HL-60 (cell line): ENCODE data around the gene OR2T10.
A peak's percentile ranks its signal among the peaks of the same experiment; 100 is the strongest.

Experiments used
- DNase-seq, 2 experiments: peaks; one replicate each; pipeline ENCODE4 v3.0.0-alpha.2; 2010 to 2020; ENCODE audit warnings: low read depth in 1 of 2, low spot score in 1 of 2
- H3K27ac ChIP-seq: fragments of 250-450 bp; sonication (Bioruptor Pico); replicated peaks from 2 replicates; pipeline ENCODE4 v1.5.1; 2020; ENCODE audit warnings: mild to moderate bottlenecking, moderate library complexity
- H3K27me3 ChIP-seq: fragments of 250-450 bp; sonication (Bioruptor Pico); 2 replicates; pipeline ENCODE4 v1.5.1; 2021; ENCODE audit warnings: mild to moderate bottlenecking, moderate library complexity; ENCODE audit not compliant: insufficient read depth, poor library complexity, severe bottlenecking
- H3K4me3 ChIP-seq: replicated peaks from 2 replicates; pipeline ENCODE4 v1.5.1; 2011; ENCODE audit warnings: mild to moderate bottlenecking, control low read depth, low read length; ENCODE audit not compliant: insufficient read depth
- CTCF ChIP-seq: IDR thresholded peaks from one replicate; pipeline ENCODE4 v1.5.1; 2011; ENCODE audit warnings: low read length, control low read depth, inconsistent platforms; ENCODE audit not compliant: insufficient read depth
- GABPA ChIP-seq: IDR thresholded peaks from 2 replicates; pipeline ENCODE4 v1.6.1; 2012; ENCODE audit warnings: low read depth
- POLR2AphosphoS5 ChIP-seq: IDR thresholded peaks from 2 replicates; pipeline ENCODE4 v1.6.1; 2012; ENCODE audit warnings: low read depth
- REST ChIP-seq: IDR thresholded peaks from 2 replicates; pipeline ENCODE4 v1.6.1; 2012; ENCODE audit warnings: low read depth; ENCODE audit not compliant: insufficient replicate concordance
- SPI1 ChIP-seq: IDR thresholded peaks from 2 replicates; pipeline ENCODE4 v1.6.1; 2012; ENCODE audit warnings: low read depth, mild to moderate bottlenecking, borderline replicate concordance

OR2T10 gene

GRCh38 chr1:248596615-248597014 is 885 bp downstream of the OR2T10 start:
- H3K27ac ChIP-seq, result no peak overlapping the region
- H3K27me3 ChIP-seq, result no peaks in the 10 kb centered on the region
- no peak overlapping the region for H3K4me3 ChIP-seq
- TF ChIP-seq CTCF, result no peak
- no peak for TF ChIP-seq POLR2AphosphoS5
- TF ChIP-seq REST, result no peak
- TF ChIP-seq SPI1, result no peak
- no peak for TF ChIP-seq GABPA
- peak; percentile 15 to 33 for DNase-seq

- TF ChIP-seq REST, result no peak
- no peak for TF ChIP-seq POLR2AphosphoS5
- TF ChIP-seq SPI1, result no peak
- TF ChIP-seq CTCF, result no peak
- TF ChIP-seq GABPA, result no peak
- no peak for DNase-seq
- Histone ChIP-seq H3K27ac (no peak overlapping the region), H3K4me3 (no peak overlapping the region), H3K27me3 (no peaks in the 10 kb centered on the region)
These were observed 4.3 kb downstream of the OR2T10 start for GRCh38 chr1:248593226-248593625.

GRCh38 chr1:248592655-248593054 is 4.8 kb downstream of the OR2T10 start:
- TF ChIP-seq GABPA (no peak), CTCF (no peak)
- H3K4me3 ChIP-seq, result no peak overlapping the region
- H3K27me3 ChIP-seq, result peaks cover 3% of the 10 kb centered on the region
- no peak for DNase-seq
- H3K27ac ChIP-seq, result no peak overlapping the region

GRCh38 chr1:248590055-248590454 is 7.4 kb downstream of the OR2T10 start:
- no peak for DNase-seq
- Histone ChIP-seq H3K27me3 (peaks cover 3% of the 10 kb centered on the region), H3K4me3 (no peak overlapping the region), H3K27ac (no peak overlapping the region)
- TF ChIP-seq REST (no peak), SPI1 (no peak), GABPA (no peak), CTCF (no peak), POLR2AphosphoS5 (no peak)
